Measurements from ENCODE around the gene KCTD20.

Gene KCTD20

DNA sequence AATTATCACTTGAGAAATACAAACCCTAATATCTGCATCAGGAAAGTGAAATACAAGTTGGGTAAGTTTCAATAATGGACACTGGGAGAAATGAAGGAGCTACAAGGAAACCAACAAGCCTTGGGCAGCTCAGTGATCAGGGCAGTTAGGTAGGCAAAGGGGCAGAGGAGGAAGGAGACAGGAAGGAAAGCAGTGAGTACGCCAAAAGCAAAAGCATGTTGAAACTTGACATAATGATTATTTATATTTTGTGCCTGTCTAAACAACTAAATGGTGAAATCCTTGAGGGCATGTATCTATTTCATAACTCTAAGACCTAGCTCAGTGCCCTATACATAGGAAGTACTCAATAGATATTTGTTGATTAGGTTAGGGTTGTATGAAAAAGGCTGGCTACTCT, 23.5 kb upstream of the KCTD20 start:
- TF ChIP-seq, protein P1, sequence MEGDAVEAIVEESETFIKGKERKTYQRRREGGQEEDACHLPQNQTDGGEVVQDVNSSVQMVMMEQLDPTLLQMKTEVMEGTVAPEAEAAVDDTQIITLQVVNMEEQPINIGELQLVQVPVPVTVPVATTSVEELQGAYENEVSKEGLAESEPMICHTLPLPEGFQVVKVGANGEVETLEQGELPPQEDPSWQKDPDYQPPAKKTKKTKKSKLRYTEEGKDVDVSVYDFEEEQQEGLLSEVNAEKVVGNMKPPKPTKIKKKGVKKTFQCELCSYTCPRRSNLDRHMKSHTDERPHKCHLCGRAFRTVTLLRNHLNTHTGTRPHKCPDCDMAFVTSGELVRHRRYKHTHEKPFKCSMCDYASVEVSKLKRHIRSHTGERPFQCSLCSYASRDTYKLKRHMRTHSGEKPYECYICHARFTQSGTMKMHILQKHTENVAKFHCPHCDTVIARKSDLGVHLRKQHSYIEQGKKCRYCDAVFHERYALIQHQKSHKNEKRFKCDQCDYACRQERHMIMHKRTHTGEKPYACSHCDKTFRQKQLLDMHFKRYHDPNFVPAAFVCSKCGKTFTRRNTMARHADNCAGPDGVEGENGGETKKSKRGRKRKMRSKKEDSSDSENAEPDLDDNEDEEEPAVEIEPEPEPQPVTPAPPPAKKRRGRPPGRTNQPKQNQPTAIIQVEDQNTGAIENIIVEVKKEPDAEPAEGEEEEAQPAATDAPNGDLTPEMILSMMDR (IDR thresholded peaks at IDR 0.05), result no peak

DNA sequence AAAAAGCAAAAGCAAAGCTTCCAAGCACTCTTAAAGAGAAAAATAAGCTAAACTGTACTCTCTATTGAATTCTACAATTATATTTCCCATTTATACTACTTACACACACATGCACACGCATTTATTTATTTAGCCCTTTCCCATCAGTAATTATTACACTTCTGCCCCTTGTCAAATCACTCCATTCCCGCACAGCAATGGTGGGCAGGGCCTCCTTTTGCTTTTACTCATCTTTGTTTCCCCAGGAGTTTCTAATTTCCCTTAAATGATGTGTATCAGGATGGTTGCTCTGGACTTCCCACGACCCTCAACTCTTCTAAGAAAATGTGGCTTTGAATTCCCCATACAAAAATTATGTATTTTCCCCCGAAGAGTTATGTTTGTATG, 20.1 kb upstream of the KCTD20 start:
- TF ChIP-seq, protein P1 (IDR thresholded peaks at IDR 0.05), result no peak

DNA sequence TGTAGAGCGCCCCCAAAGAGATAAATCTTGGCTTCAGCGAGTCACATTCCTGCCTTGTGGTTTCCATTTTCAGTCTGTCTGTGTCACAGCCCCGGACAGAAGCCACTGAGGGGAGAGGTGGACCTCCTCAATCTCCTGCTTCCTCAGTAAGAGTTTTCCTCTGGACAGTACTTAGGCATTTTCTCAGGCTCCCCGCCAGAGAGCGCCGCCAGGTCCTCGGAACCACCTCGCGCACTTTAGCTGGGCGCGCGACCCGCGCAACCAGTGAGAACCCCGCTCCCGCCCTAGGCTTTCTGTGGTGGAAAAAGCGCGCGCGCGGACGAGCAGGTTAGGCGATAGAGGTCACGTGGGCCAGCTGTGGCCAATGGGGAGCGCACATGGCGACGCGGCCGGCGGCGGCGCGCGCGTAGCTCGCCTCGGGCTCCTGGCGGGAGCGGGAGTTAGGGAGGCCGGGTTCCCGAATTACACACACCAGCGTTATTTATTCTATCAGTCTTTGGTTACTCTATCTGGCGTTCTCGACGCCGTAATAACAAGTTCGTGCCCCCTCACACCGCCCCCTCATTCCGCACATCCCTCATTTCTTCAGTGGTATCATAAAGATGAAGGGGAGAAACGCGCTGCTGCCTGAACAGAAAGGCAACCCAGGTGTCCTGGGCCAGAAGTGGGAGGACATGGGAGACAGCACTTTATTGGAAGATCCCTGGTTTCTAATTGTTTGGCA, 19.5 kb upstream of the KCTD20 start:
- TF ChIP-seq, protein P1 (IDR thresholded peaks at IDR 0.05), result peak; percentile 60

DNA sequence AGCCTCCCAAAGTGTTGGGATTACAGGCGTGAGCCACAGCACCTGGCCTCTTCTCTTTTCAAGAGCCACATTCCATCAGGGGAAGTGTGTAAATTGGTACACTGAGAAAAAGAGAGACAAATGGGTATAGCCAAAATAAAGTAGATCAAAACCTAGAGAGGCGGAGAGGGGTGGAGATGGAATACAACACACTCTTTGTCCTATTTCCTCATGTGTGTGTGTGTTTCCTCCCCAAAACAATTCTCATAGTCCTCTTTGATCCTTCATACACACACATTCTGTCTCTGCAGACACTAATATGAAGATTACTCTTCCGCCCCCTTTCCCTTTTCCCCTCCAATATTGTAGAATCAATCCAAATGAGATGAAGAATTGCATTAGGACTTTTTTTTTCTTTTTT, 16.2 kb upstream of the KCTD20 start:
- TF ChIP-seq, protein P1 (IDR thresholded peaks at IDR 0.05), result no peak

DNA sequence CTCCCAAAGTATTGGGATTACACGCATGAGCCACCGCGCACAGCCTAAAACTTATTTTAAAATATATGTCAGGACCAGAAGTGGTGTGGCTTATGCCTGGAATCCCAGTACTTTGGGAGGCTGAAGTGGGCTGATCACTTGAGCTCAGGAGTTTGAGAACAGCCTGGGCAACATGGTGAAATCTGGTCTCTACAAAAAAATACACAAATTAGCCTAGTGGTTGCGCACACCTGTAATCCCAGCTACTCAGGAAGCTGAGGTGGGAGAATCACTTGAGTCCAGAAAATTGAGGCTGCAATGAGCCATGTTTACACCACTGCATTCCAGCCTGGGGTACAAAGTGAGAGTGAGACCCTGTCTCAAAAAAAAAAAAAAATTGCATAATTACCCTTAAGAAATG, 13.9 kb upstream of the KCTD20 start:
- TF ChIP-seq, protein P1 (IDR thresholded peaks at IDR 0.05), result peak; percentile 44; the same call in 1 of the 2 replicates

DNA sequence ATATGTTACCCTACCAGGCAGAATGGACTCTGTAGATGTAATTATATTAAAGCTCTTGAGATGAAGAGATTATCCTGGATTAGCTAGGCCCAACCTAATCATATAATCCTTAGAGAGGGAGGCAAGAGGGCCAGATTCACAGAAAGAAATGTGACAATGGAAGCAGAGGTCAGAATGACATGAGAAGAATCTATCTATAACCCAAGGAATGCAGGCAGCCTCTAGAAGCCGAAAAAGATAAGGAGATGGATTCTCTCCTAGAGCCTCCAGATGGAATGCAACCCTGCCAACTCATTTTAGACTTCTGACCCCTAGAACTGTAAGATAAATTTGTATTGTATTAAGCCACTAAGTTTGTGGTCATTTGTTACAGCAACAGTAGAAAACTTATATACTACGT, 12.4 kb upstream of the KCTD20 start:
- TF ChIP-seq, protein P1 (IDR thresholded peaks at IDR 0.05), result no peak

DNA sequence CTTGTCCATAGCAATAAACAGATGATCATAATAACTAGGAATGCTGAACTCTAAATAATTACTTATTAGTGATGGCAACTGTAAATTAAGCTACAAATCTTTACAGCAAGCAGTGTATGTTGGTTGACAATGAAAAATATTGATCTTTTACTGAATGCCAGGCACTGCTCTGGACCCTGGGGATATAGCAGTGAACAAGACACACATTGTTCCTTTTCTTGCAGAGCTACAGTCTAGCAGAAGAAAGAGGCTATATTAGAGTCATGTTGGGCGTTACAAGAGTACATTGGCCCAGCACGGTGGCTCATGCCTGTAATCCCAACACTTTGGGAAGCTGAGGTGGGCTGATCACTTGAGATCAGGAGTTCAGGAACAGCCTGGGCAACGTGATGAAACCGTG, 11.6 kb upstream of the KCTD20 start:
- TF ChIP-seq, protein P1 (IDR thresholded peaks at IDR 0.05), result no peak

Data from LNCAP (cell line).